ENCODE data around the gene TYW1.
"Not testable (repeated sequence)": the region's sequence is repeated elsewhere in the genome, so short reads cannot be mapped to it uniquely, and the experiment has no call there.

TYW1 gene

DNA sequence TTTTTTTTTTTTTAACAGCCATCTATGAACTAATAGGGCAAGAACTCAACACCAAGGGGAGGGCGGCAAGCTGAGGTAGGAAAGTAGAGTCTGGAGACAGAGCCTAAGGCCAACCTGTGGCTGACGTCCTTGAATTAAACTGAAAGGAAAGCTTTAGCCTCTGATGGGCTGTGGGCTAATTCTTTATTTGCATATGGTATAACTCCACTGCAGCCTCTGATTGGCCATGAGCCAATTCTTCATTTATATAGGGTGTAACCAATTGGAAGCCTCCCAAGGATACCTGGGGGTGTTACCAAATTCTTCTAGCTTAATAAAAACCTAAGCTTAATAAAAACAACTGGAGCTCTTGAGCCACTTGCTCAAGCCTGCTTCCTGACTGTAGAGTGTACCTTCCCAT is 10.3 kb downstream of the TYW1 start:
- H3K23ac ChIP-seq (ENCODE audit: low read length in 2 of 2): no peak overlapping the region
- no peak overlapping the region for H2BK15ac ChIP-seq (ENCODE audit: low read depth, poor library complexity, severe bottlenecking)
- no peak overlapping the region for H3K9ac ChIP-seq (ENCODE audit: low read length)
- H3K4ac ChIP-seq (ENCODE audit: low read depth in 1 of 2, low read length in 2 of 2): no peak overlapping the region
- no peaks in the 10 kb centered on the region for H3K4me1 ChIP-seq (ENCODE audit: control insufficient read depth, insufficient read depth, low read depth, low read length)
- no peak overlapping the region for H2BK12ac ChIP-seq (ENCODE audit: low read length in 2 of 2)
- H3K79me1 ChIP-seq (replicated peaks; ENCODE audit: low read length, poor library complexity, severe bottlenecking): peaks cover 11% of the 10 kb centered on the region
- no peaks in the 10 kb centered on the region for H3K9me3 ChIP-seq (ENCODE audit: control insufficient read depth, low read length)
- H3K4me2 ChIP-seq (ENCODE audit: low read length, poor library complexity, severe bottlenecking): no peak overlapping the region
- no peak overlapping the region for H3K4me3 ChIP-seq (ENCODE audit: insufficient read depth in 1 of 2, low read depth in 1 of 2, low read length in 2 of 2)
- no peak overlapping the region for H2AFZ ChIP-seq (ENCODE audit: low read depth, low read length)
- H4K8ac ChIP-seq (ENCODE audit: low read length): no peak overlapping the region
- H2BK5ac ChIP-seq (ENCODE audit: low read depth, low read length, poor library complexity, severe bottlenecking): no peak overlapping the region
- 97% methylated on average over 2 of the region's 2 CpGs for WGBS
- H2BK120ac ChIP-seq (ENCODE audit: low read depth, low read length): no peak overlapping the region
- H3K14ac ChIP-seq (ENCODE audit: low read length in 2 of 2): no peak overlapping the region
- no peaks in the 10 kb centered on the region for H3K27me3 ChIP-seq (ENCODE audit: control insufficient read depth in 1 of 2, insufficient read depth in 1 of 2, low read length in 2 of 2)
- peaks cover 17 to 31% of the 10 kb centered on the region in 2 experiments for H3K36me3 ChIP-seq (ENCODE audit: control insufficient read depth in 1 of 2, insufficient read depth in 2 of 2, low read depth in 1 of 2, low read length in 2 of 2)
- no peak for DNase-seq
- no peak overlapping the region for H3K18ac ChIP-seq (ENCODE audit: low read depth in 1 of 2, low read length in 2 of 2)
- no peak overlapping the region for H2AK5ac ChIP-seq (ENCODE audit: low read length, severe bottlenecking)
- no peak overlapping the region for H4K91ac ChIP-seq (ENCODE audit: low read length)
- H3K27ac ChIP-seq (ENCODE audit: low read length, poor library complexity, severe bottlenecking): no peak overlapping the region

DNA sequence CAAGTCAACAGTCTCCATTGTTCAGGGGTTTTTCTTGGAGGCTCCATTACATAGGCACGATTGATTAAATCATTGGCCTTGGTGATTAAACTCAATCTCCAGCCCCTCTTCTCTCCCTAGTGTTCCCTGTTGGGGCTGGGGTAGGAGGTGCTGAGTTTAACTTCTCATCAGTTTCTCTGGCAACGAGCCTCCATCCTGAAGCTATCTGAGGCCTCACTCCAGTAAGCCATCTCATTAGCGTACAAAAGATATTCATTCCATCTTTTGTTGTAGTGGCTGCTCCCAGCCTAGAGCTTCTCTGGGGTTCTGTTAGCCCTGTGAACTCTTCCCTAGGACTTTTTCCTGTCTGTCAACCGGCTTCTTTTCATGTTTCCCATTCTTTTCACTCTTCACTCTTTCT is 11.6 kb downstream of the TYW1 start:
- Histone ChIP-seq H3K23ac (ENCODE audit: low read length in 2 of 2) (no peak overlapping the region), H2BK15ac (ENCODE audit: low read depth, poor library complexity, severe bottlenecking) (no peak overlapping the region), H3K36me3 (ENCODE audit: control insufficient read depth in 1 of 2, insufficient read depth in 2 of 2, low read depth in 1 of 2, low read length in 2 of 2) (peaks cover 20 to 32% of the 10 kb centered on the region in 2 experiments), H2BK12ac (ENCODE audit: low read length in 2 of 2) (no peak overlapping the region), H3K18ac (ENCODE audit: low read depth in 1 of 2, low read length in 2 of 2) (no peak overlapping the region), H2AFZ (ENCODE audit: low read depth, low read length) (no peak overlapping the region), H3K4me1 (ENCODE audit: control insufficient read depth, insufficient read depth, low read depth, low read length) (no peaks in the 10 kb centered on the region), H3K4ac (ENCODE audit: low read depth in 1 of 2, low read length in 2 of 2) (no peak overlapping the region), H3K27ac (ENCODE audit: low read length, poor library complexity, severe bottlenecking) (no peak overlapping the region), H3K9ac (ENCODE audit: low read length) (no peak overlapping the region), H3K14ac (ENCODE audit: low read length in 2 of 2) (no peak overlapping the region), H4K8ac (ENCODE audit: low read length) (no peak overlapping the region), H2BK120ac (ENCODE audit: low read depth, low read length) (no peak overlapping the region), H2AK5ac (ENCODE audit: low read length, severe bottlenecking) (no peak overlapping the region), H3K4me2 (ENCODE audit: low read length, poor library complexity, severe bottlenecking) (no peak overlapping the region), H4K91ac (ENCODE audit: low read length) (no peak overlapping the region), H2BK5ac (ENCODE audit: low read depth, low read length, poor library complexity, severe bottlenecking) (no peak overlapping the region), H3K9me3 (ENCODE audit: control insufficient read depth, low read length) (no peaks in the 10 kb centered on the region), H3K27me3 (ENCODE audit: control insufficient read depth in 1 of 2, insufficient read depth in 1 of 2, low read length in 2 of 2) (no peaks in the 10 kb centered on the region), H3K4me3 (ENCODE audit: insufficient read depth in 1 of 2, low read depth in 1 of 2, low read length in 2 of 2) (no peak overlapping the region), H3K79me1 (replicated peaks; ENCODE audit: low read length, poor library complexity, severe bottlenecking) (peaks cover 9% of the 10 kb centered on the region)
- DNase-seq: no peak
- 96% methylated on average over 2 of the region's 4 CpGs for WGBS

- H2BK120ac ChIP-seq (ENCODE audit: low read depth, low read length); H2BK5ac ChIP-seq (ENCODE audit: low read depth, low read length, poor library complexity, severe bottlenecking); DNase-seq; H3K4me3 ChIP-seq (ENCODE audit: insufficient read depth in 1 of 2, low read depth in 1 of 2, low read length in 2 of 2); H2BK12ac ChIP-seq (ENCODE audit: low read length in 2 of 2); H3K18ac ChIP-seq (ENCODE audit: low read depth in 1 of 2, low read length in 2 of 2); H4K8ac ChIP-seq (ENCODE audit: low read length); H4K91ac ChIP-seq (ENCODE audit: low read length); H3K4me1 ChIP-seq (ENCODE audit: control insufficient read depth, insufficient read depth, low read depth, low read length); H3K27ac ChIP-seq (ENCODE audit: low read length, poor library complexity, severe bottlenecking); H2AK5ac ChIP-seq (ENCODE audit: low read length, severe bottlenecking); H3K23ac ChIP-seq (ENCODE audit: low read length in 2 of 2); H3K4me2 ChIP-seq (ENCODE audit: low read length, poor library complexity, severe bottlenecking); H3K9ac ChIP-seq (ENCODE audit: low read length); H3K14ac ChIP-seq (ENCODE audit: low read length in 2 of 2); H3K79me1 ChIP-seq (replicated peaks; ENCODE audit: low read length, poor library complexity, severe bottlenecking); H2AFZ ChIP-seq (ENCODE audit: low read depth, low read length); H2BK15ac ChIP-seq (ENCODE audit: low read depth, poor library complexity, severe bottlenecking); H3K9me3 ChIP-seq (ENCODE audit: control insufficient read depth, low read length); H3K4ac ChIP-seq (ENCODE audit: low read depth in 1 of 2, low read length in 2 of 2); H3K27me3 ChIP-seq (ENCODE audit: control insufficient read depth in 1 of 2, insufficient read depth in 1 of 2, low read length in 2 of 2): not testable (repeated sequence)
- no CpG with 5 or more reads among the region's 3 CpGs for WGBS
- H3K36me3 ChIP-seq (ENCODE audit: control insufficient read depth in 1 of 2, insufficient read depth in 2 of 2, low read depth in 1 of 2, low read length in 2 of 2): peaks cover 24 to 42% of the 10 kb centered on the region in 2 experiments
Measured at GRCh38 chr7:67009677-67010076, 13.0 kb downstream of the TYW1 start.

DNA sequence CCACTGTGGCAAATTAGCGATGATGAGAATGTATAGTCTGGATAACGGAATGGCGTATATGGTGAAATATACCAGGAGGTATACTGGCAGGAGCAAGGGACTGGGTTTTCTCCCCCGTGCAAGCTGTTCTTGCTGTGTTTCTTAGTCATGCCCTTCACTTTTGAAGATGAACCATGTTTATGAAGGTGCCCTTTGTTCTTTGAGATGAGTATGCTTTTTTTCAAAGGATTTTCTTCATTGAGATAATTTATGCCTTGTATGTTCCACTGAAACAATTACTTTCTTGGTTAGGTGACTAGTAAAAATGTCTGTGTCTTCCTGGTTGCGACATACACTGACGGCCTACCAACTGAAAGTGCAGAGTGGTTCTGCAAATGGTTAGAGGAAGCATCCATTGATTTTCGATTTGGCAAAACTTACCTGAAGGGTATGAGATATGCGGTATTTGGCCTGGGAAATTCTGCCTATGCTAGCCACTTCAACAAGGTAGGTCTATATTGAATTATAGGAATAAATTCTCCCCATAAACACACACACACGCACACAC is 17.5 kb downstream of the TYW1 start:
- not testable (repeated sequence) for H3K27ac ChIP-seq (ENCODE audit: low read length, poor library complexity, severe bottlenecking); H3K18ac ChIP-seq (ENCODE audit: low read depth in 1 of 2, low read length in 2 of 2); H2BK12ac ChIP-seq (ENCODE audit: low read length in 2 of 2); H2BK120ac ChIP-seq (ENCODE audit: low read depth, low read length); H2BK5ac ChIP-seq (ENCODE audit: low read depth, low read length, poor library complexity, severe bottlenecking); H3K79me1 ChIP-seq (replicated peaks; ENCODE audit: low read length, poor library complexity, severe bottlenecking); H3K23ac ChIP-seq (ENCODE audit: low read length in 2 of 2); H2AK5ac ChIP-seq (ENCODE audit: low read length, severe bottlenecking); H3K9me3 ChIP-seq (ENCODE audit: control insufficient read depth, low read length); H3K4ac ChIP-seq (ENCODE audit: low read depth in 1 of 2, low read length in 2 of 2); H3K4me3 ChIP-seq (ENCODE audit: insufficient read depth in 1 of 2, low read depth in 1 of 2, low read length in 2 of 2); H3K4me2 ChIP-seq (ENCODE audit: low read length, poor library complexity, severe bottlenecking); H2AFZ ChIP-seq (ENCODE audit: low read depth, low read length); H4K8ac ChIP-seq (ENCODE audit: low read length); DNase-seq; H2BK15ac ChIP-seq (ENCODE audit: low read depth, poor library complexity, severe bottlenecking); H3K27me3 ChIP-seq (ENCODE audit: control insufficient read depth in 1 of 2, insufficient read depth in 1 of 2, low read length in 2 of 2); H3K4me1 ChIP-seq (ENCODE audit: control insufficient read depth, insufficient read depth, low read depth, low read length); H3K14ac ChIP-seq (ENCODE audit: low read length in 2 of 2); H4K91ac ChIP-seq (ENCODE audit: low read length); H3K9ac ChIP-seq (ENCODE audit: low read length)
- peaks cover 32 to 37% of the 10 kb centered on the region in 2 experiments for H3K36me3 ChIP-seq (ENCODE audit: control insufficient read depth in 1 of 2, insufficient read depth in 2 of 2, low read depth in 1 of 2, low read length in 2 of 2)
- WGBS: 99% methylated on average over 4 of the region's 9 CpGs
